CD4-positive, alpha-beta T cell (primary cell): Measurements from ENCODE around the gene CPNE7. TPM values are rescaled to one million over a fixed set of nuclear protein-coding genes. Genes with fewer than 3 reads are reported as not detected.

Experiments
- ATAC-seq: fragments of 200-7000 bp; cut with Tn5 transposase; one replicate; pipeline ENCODE4 v1.10.0; 2022; ENCODE audit warnings: mild to moderate bottlenecking; ENCODE audit not compliant: poor library complexity
- CTCF ChIA-PET: fragments of 350-600 bp; sonication (Branson Sonifier 250); formaldehyde crosslinking; loops from one replicate; lab custom pipeline; 2021; ENCODE audit warnings: antibody characterized with exemption, inconsistent platforms; lab: Charles Lee
- POLR2A ChIA-PET: fragments of 350-600 bp; sonication (Branson Sonifier 250); formaldehyde crosslinking; loops from one replicate; lab custom pipeline; 2021; ENCODE audit warnings: antibody characterized with exemption, inconsistent platforms; lab: Charles Lee
- DNase-seq, 14 experiments: peaks; one replicate each; pipeline ENCODE4 v3.0.0-alpha.2; 2013 to 2020; ENCODE audit warnings: mixed read lengths in 2 of 14
- H3K27ac ChIP-seq, 2 donors: one replicate each; pipeline versions ENCODE4 v1.5.1 to v1.7.0; 2013; ENCODE audit warnings: low read length in 2 of 2, low read depth in 1 of 2, mild to moderate bottlenecking in 1 of 2
- H3K27me3 ChIP-seq, 2 experiments: 1 replicate in 1 of 2; 2 replicates in 1 of 2; pipeline versions ENCODE4 v1.6.1 to v1.7.0; 2013; ENCODE audit warnings: low read length in 2 of 2, control low read depth in 1 of 2, mild to moderate bottlenecking in 1 of 2, moderate library complexity in 1 of 2; ENCODE audit not compliant: insufficient read depth in 2 of 2, control insufficient read depth in 1 of 2
- H3K36me3 ChIP-seq: one replicate; pipeline ENCODE4 v1.6.1; 2013; ENCODE audit warnings: low read length, control low read depth; ENCODE audit not compliant: insufficient read depth
- H3K4me1 ChIP-seq: one replicate; pipeline ENCODE4 v1.6.1; 2013; ENCODE audit warnings: low read length, control low read depth; ENCODE audit not compliant: insufficient read depth
- H3K4me3 ChIP-seq: one replicate; pipeline ENCODE4 v1.5.1; 2013; ENCODE audit warnings: mild to moderate bottlenecking, low read length, moderate library complexity
- H3K9me3 ChIP-seq, 2 experiments: 1 replicate in 1 of 2; 2 replicates in 1 of 2; pipeline versions ENCODE4 v1.6.1 to v1.7.0; 2013; ENCODE audit warnings: low read length in 2 of 2, mild to moderate bottlenecking in 2 of 2, control low read depth in 1 of 2, moderate library complexity in 1 of 2; ENCODE audit not compliant: control insufficient read depth in 1 of 2, insufficient read depth in 1 of 2
- H3K27ac Mint-ChIP-seq: one replicate; pipeline ENCODE4 v1.8.0; 2020; ENCODE audit warnings: mixed read lengths
- H3K27me3 Mint-ChIP-seq: one replicate; pipeline ENCODE4 v1.8.0; 2021; ENCODE audit warnings: mixed read lengths
- H3K36me3 Mint-ChIP-seq: one replicate; pipeline ENCODE4 v1.8.0; 2021; ENCODE audit warnings: low read depth, mixed read lengths
- H3K4me1 Mint-ChIP-seq: one replicate; pipeline ENCODE4 v1.8.0; 2021; ENCODE audit warnings: low read depth, mixed read lengths
- H3K4me3 Mint-ChIP-seq: one replicate; pipeline ENCODE4 v1.8.0; 2020; ENCODE audit warnings: mild to moderate bottlenecking, mixed read lengths
- H3K9me3 Mint-ChIP-seq: one replicate; pipeline ENCODE4 v1.8.0; 2020; ENCODE audit warnings: mixed read lengths
- intact Hi-C, 2 experiments: fragments of 100-400 bp; cut with DNase I in 1 of 2; cut with micrococcal nuclease in 1 of 2; formaldehyde crosslinking; loops; one replicate each; pipeline versions ENCODE4 v1.15.1 to v1.9.0; 2023 to 2025; cut with DNase I, micrococcal nuclease
- total RNA-seq, 174 experiments: library from RNA in 2 of 174; stranded (reverse) in 2 of 174; gene quantifications; one replicate each; pipeline ENCODE4 v1.2.3 and lab custom pipeline; 2021 to 2026
- TF ChIP-seq, protein P1 (sequence below): fragments of 200-600 bp; IDR thresholded peaks from one replicate; pipeline ENCODE4 v1.8.0; 2022; ENCODE audit warnings: antibody characterized with exemption, mild to moderate bottlenecking

Gene CPNE7
- total RNA-seq, 2 experiments from 2014 or later, result 1.0 to 1.3 TPM

DNA sequence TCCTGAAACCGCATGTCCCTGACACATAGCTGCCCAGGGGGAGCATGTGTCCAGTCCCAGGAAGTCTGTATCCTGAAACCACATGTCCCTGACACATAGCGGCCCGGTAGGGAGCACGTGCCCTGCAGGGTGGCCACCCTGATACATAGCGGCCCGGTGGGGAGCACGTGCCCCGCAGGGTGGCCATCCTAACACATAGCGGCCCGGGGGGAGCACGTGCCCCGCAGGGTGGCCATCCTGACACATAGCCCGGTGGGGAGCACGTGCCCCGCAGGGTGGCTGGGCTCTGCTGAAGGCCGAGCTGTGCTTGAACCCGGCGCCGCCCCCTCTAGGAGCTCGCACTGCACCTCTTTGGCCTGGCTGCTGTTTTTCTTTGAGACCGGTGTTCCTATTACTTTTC, 33.8 kb upstream of the CPNE7 start:
- intact Hi-C loops, result no loop called here
- H3K36me3 Mint-ChIP-seq, result peaks cover 39% of the 10 kb centered on the region

DNA sequence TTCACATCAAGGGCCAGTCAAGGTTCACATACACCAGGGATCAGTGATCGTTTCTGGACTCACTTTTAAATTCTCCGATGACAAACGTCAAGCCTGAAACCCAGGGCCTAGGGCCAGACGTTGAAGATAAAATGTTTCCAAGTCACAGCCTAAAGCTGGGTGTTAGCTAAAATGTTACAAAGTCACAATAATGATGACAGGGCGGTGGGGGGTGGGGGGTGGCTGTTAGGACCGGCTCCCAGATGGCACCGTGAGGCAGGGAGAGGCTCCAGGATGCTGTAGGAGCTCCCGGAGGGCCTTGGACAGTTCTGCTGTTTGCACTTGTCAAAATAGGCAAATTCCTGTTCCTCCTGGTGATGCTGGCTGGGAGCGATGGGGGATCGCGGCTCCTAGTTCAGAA, 31.4 kb upstream of the CPNE7 start:
- no peak overlapping the region for H3K4me3 Mint-ChIP-seq
- ATAC-seq, result no peak
- H3K36me3 ChIP-seq, result peaks cover 54% of the 10 kb centered on the region
- TF ChIP-seq, protein P1, sequence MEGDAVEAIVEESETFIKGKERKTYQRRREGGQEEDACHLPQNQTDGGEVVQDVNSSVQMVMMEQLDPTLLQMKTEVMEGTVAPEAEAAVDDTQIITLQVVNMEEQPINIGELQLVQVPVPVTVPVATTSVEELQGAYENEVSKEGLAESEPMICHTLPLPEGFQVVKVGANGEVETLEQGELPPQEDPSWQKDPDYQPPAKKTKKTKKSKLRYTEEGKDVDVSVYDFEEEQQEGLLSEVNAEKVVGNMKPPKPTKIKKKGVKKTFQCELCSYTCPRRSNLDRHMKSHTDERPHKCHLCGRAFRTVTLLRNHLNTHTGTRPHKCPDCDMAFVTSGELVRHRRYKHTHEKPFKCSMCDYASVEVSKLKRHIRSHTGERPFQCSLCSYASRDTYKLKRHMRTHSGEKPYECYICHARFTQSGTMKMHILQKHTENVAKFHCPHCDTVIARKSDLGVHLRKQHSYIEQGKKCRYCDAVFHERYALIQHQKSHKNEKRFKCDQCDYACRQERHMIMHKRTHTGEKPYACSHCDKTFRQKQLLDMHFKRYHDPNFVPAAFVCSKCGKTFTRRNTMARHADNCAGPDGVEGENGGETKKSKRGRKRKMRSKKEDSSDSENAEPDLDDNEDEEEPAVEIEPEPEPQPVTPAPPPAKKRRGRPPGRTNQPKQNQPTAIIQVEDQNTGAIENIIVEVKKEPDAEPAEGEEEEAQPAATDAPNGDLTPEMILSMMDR, result no peak
- no peaks in the 10 kb centered on the region for H3K9me3 ChIP-seq
- CTCF ChIA-PET, result no interaction called here
- H3K4me1 ChIP-seq, result peaks cover 10% of the 10 kb centered on the region
- H3K27ac Mint-ChIP-seq, result no peak overlapping the region
- no peaks in the 10 kb centered on the region for H3K9me3 Mint-ChIP-seq
- H3K36me3 Mint-ChIP-seq, result peaks cover 53% of the 10 kb centered on the region
- H3K27me3 ChIP-seq, result no peaks in the 10 kb centered on the region
- POLR2A ChIA-PET, result no interaction called here
- H3K4me1 Mint-ChIP-seq, result peaks cover 11% of the 10 kb centered on the region
- no peak overlapping the region for H3K4me3 ChIP-seq
- DNase-seq, result no peak
- no peak overlapping the region for H3K27ac ChIP-seq
- no peaks in the 10 kb centered on the region for H3K27me3 Mint-ChIP-seq
- intact Hi-C loops, result no loop called here

More for the DNA sequence above, 33.8 kb upstream of the CPNE7 start:
- peaks cover 4% of the 10 kb centered on the region for H3K4me1 Mint-ChIP-seq
- Histone ChIP-seq H3K9me3 (no peaks in the 10 kb centered on the region), H3K27me3 (no peaks in the 10 kb centered on the region), H3K4me1 (peaks cover 3% of the 10 kb centered on the region), H3K27ac (no peak overlapping the region), H3K4me3 (no peak overlapping the region), H3K36me3 (peaks cover 58% of the 10 kb centered on the region)
- H3K27ac Mint-ChIP-seq, result no peak overlapping the region
- H3K9me3 Mint-ChIP-seq, result no peaks in the 10 kb centered on the region
- no peak for ATAC-seq
- H3K27me3 Mint-ChIP-seq, result no peaks in the 10 kb centered on the region
- no peak overlapping the region for H3K4me3 Mint-ChIP-seq
- TF ChIP-seq, protein P1, result no peak
- no peak for DNase-seq
- CTCF ChIA-PET, result no interaction called here
- POLR2A ChIA-PET, result no interaction called here

DNA sequence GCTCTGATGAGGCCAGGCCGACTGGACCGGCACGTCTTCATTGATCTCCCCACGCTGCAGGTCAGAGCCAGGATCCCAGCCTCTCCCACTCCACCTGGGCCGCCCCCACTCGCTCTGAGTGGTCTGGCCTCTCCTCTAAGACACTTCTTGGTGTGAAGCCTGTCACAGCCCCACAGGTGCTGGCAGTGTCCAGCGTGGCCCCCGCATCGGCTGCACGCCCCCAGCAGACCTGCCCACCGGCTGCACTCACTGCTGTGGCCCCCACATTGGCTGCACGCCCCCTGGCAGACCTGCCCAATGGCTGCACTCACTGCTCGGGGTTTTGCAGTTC, 30.9 kb upstream of the CPNE7 start:
- H3K27ac Mint-ChIP-seq, result no peak overlapping the region
- DNase-seq (no peak), ATAC-seq (no peak)
- H3K36me3 Mint-ChIP-seq, result peaks cover 58% of the 10 kb centered on the region
- no peaks in the 10 kb centered on the region for H3K27me3 ChIP-seq
- H3K27me3 Mint-ChIP-seq, result no peaks in the 10 kb centered on the region
- intact Hi-C loops, result no loop called here
- no peak overlapping the region for H3K4me3 Mint-ChIP-seq
- no peaks in the 10 kb centered on the region for H3K9me3 ChIP-seq
- H3K4me1 ChIP-seq, result peaks cover 15% of the 10 kb centered on the region
- H3K9me3 Mint-ChIP-seq, result no peaks in the 10 kb centered on the region
- CTCF ChIA-PET, result no interaction called here
- H3K36me3 ChIP-seq, result peaks cover 57% of the 10 kb centered on the region
- TF ChIP-seq, protein P1, result no peak
- H3K4me1 Mint-ChIP-seq, result peaks cover 17% of the 10 kb centered on the region
- no peak overlapping the region for H3K4me3 ChIP-seq
- POLR2A ChIA-PET, result no interaction called here
- no peak overlapping the region for H3K27ac ChIP-seq
